Measurements from ENCODE around the gene NLGN1. TPM values are rescaled to one million over a fixed set of nuclear protein-coding genes. Genes with fewer than 3 reads are reported as not detected.

The NLGN1 gene
- total RNA-seq, 1 experiment from 2014 or later: 0.85 TPM

GRCh38 chr3:173635826-173636225, 238.3 kb downstream of the NLGN1 start:
- BruUV-seq (replicated peaks): no TSS peak
- no peak for ATAC-seq
- DNase-seq (ENCODE audit: low read depth, low spot score): no peak
- Histone ChIP-seq H3K4me1 (ENCODE audit: control insufficient read depth, insufficient read depth, low read length) (no peaks in the 10 kb centered on the region), H3K36me3 (ENCODE audit: control insufficient read depth, insufficient read depth, low read length) (no peaks in the 10 kb centered on the region), H3K9me3 (ENCODE audit: control insufficient read depth, insufficient read depth, low read depth, low read length) (no peaks in the 10 kb centered on the region), H3K27ac (ENCODE audit: low read length) (no peak overlapping the region), H3K27me3 (ENCODE audit: control insufficient read depth, insufficient read depth, low read length) (no peaks in the 10 kb centered on the region), H3K4me3 (ENCODE audit: low read depth in 2 of 2, low read length in 2 of 2) (no peak overlapping the region)
- intact Hi-C loops (cut with micrococcal nuclease; ENCODE audit: unreplicated experiment) (no loop called here), in situ Hi-C loops (cut with HindIII; ENCODE audit: low pct_unique_long_range_greater_than_20kb, low sequenced_read_pairs) (no loop called here)
- TF ChIP-seq REST (IDR thresholded peaks at IDR 0.05; ENCODE audit: insufficient read depth in 1 of 2, low read depth in 2 of 2, low read length in 1 of 2) (no peak), SIN3A (IDR thresholded peaks at IDR 0.05; ENCODE audit: borderline replicate concordance, insufficient read depth, low read depth, low read length) (no peak), POLR2AphosphoS5 (IDR thresholded peaks at IDR 0.05; ENCODE audit: low read depth, low read length) (no peak), CTCF (IDR thresholded peaks at IDR 0.05) (no peak), TCF7L2 (IDR thresholded peaks at IDR 0.05; ENCODE audit: low read depth, low read length) (no peak)
- POLR2A ChIA-PET: no interaction called here
- CTCF ChIA-PET: no interaction called here

GRCh38 chr3:173639098-173639497, 241.6 kb downstream of the NLGN1 start:
- CTCF ChIA-PET: no interaction called here
- DNase-seq (ENCODE audit: low read depth, low spot score) (no peak), ATAC-seq (no peak)
- Histone ChIP-seq H3K27ac (ENCODE audit: low read length) (no peak overlapping the region), H3K9me3 (ENCODE audit: control insufficient read depth, insufficient read depth, low read depth, low read length) (no peaks in the 10 kb centered on the region), H3K27me3 (ENCODE audit: control insufficient read depth, insufficient read depth, low read length) (no peaks in the 10 kb centered on the region), H3K36me3 (ENCODE audit: control insufficient read depth, insufficient read depth, low read length) (no peaks in the 10 kb centered on the region), H3K4me3 (ENCODE audit: low read depth in 2 of 2, low read length in 2 of 2) (no peak overlapping the region), H3K4me1 (ENCODE audit: control insufficient read depth, insufficient read depth, low read length) (no peaks in the 10 kb centered on the region)
- POLR2A ChIA-PET: no interaction called here
- no TSS peak for BruUV-seq (replicated peaks)
- in situ Hi-C loops (cut with HindIII; ENCODE audit: low pct_unique_long_range_greater_than_20kb, low sequenced_read_pairs) (no loop called here), intact Hi-C loops (cut with micrococcal nuclease; ENCODE audit: unreplicated experiment) (no loop called here)
- no peak for TF ChIP-seq SIN3A (IDR thresholded peaks at IDR 0.05; ENCODE audit: borderline replicate concordance, insufficient read depth, low read depth, low read length)
- TF ChIP-seq REST (IDR thresholded peaks at IDR 0.05; ENCODE audit: insufficient read depth in 1 of 2, low read depth in 2 of 2, low read length in 1 of 2): no peak
- no peak for TF ChIP-seq POLR2AphosphoS5 (IDR thresholded peaks at IDR 0.05; ENCODE audit: low read depth, low read length)
- no peak for TF ChIP-seq TCF7L2 (IDR thresholded peaks at IDR 0.05; ENCODE audit: low read depth, low read length)
- TF ChIP-seq CTCF (IDR thresholded peaks at IDR 0.05): no peak

Measured in Panc1 (cell line).